ENCODE results near the gene EFCAB6.

Gene EFCAB6

DNA sequence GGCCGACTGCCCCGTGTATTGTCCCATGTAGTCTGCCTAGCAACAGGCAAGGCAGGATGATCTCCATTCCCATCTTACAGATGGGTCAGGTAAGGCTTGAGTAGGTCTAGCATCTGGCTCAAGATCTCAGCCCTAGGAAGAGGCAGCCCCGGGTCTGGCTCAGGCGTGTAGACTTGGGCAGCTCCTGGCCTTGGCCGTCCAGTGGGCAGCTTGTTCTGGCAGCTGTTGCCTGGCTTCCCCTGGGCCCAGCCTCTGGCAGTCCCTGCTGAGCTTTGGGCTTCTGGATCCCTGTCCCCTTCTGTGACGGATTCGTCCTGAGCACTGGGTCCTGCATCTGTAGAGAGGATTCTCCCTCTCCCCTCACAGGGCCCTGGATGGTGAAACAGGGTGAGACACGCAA is 327.9 kb downstream of the EFCAB6 start:
- Histone ChIP-seq H3K4me1 (ENCODE audit: insufficient read depth, low read length, severe bottlenecking) (peaks cover 6% of the 10 kb centered on the region), H3K27ac (ENCODE audit: low read depth, low read length, poor library complexity, severe bottlenecking) (no peak overlapping the region), H4K20me1 (ENCODE audit: insufficient read depth, low read length) (no peaks in the 10 kb centered on the region), H2AFZ (ENCODE audit: low read length) (no peak overlapping the region), H3F3A (ENCODE audit: insufficient read depth, low read length) (no peaks in the 10 kb centered on the region), H3K79me2 (ENCODE audit: insufficient read depth, low read length) (no peaks in the 10 kb centered on the region), H3K4me2 (ENCODE audit: low read length) (no peak overlapping the region), H3K4me3 (ENCODE audit: low read depth, low read length, poor library complexity, severe bottlenecking) (no peak overlapping the region), H3K36me3 (ENCODE audit: insufficient read depth, low read length) (no peaks in the 10 kb centered on the region), H3K9ac (ENCODE audit: low read length) (no peak overlapping the region), H3K27me3 (ENCODE audit: insufficient read depth, low read length) (peaks cover 11% of the 10 kb centered on the region), H3K9me2 (ENCODE audit: low read depth, low read length) (no peaks in the 10 kb centered on the region), H3K9me3 (ENCODE audit: low read length) (no peaks in the 10 kb centered on the region)
- no peak for TF ChIP-seq EZH2 (IDR thresholded peaks at IDR 0.05; ENCODE audit: borderline replicate concordance, low read length)
- TF ChIP-seq, protein P1, sequence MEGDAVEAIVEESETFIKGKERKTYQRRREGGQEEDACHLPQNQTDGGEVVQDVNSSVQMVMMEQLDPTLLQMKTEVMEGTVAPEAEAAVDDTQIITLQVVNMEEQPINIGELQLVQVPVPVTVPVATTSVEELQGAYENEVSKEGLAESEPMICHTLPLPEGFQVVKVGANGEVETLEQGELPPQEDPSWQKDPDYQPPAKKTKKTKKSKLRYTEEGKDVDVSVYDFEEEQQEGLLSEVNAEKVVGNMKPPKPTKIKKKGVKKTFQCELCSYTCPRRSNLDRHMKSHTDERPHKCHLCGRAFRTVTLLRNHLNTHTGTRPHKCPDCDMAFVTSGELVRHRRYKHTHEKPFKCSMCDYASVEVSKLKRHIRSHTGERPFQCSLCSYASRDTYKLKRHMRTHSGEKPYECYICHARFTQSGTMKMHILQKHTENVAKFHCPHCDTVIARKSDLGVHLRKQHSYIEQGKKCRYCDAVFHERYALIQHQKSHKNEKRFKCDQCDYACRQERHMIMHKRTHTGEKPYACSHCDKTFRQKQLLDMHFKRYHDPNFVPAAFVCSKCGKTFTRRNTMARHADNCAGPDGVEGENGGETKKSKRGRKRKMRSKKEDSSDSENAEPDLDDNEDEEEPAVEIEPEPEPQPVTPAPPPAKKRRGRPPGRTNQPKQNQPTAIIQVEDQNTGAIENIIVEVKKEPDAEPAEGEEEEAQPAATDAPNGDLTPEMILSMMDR (IDR thresholded peaks at IDR 0.05; ENCODE audit: low read length) = no peak

DNA sequence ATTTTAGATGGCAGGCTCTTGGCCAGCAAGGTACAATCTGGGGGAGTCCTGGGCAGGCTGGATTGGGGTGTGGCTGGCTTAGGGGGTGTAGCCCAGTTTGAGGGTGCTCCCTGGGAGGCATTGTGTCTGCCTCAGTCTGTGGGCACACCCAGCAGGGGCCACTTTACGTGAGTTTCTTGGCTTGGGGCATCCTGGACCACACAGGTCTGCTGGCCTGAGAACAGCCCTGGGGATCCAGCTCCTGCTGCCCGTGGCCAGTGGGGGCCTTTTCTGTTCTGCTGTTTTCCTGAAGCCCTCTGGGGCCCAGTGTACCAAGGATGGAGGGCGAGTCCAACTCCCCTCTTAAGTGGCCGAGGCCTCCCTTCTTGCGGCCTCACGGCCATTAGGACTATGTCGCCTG is 328.4 kb downstream of the EFCAB6 start:
- Histone ChIP-seq H3K4me2 (ENCODE audit: low read length) (no peak overlapping the region), H2AFZ (ENCODE audit: low read length) (no peak overlapping the region), H3K27ac (ENCODE audit: low read depth, low read length, poor library complexity, severe bottlenecking) (no peak overlapping the region), H4K20me1 (ENCODE audit: insufficient read depth, low read length) (no peaks in the 10 kb centered on the region), H3K36me3 (ENCODE audit: insufficient read depth, low read length) (no peaks in the 10 kb centered on the region), H3K9ac (ENCODE audit: low read length) (no peak overlapping the region), H3F3A (ENCODE audit: insufficient read depth, low read length) (no peaks in the 10 kb centered on the region), H3K4me3 (ENCODE audit: low read depth, low read length, poor library complexity, severe bottlenecking) (no peak overlapping the region), H3K9me2 (ENCODE audit: low read depth, low read length) (no peaks in the 10 kb centered on the region), H3K79me2 (ENCODE audit: insufficient read depth, low read length) (no peaks in the 10 kb centered on the region), H3K4me1 (ENCODE audit: insufficient read depth, low read length, severe bottlenecking) (peaks cover 6% of the 10 kb centered on the region), H3K27me3 (ENCODE audit: insufficient read depth, low read length) (peaks cover 11% of the 10 kb centered on the region), H3K9me3 (ENCODE audit: low read length) (no peaks in the 10 kb centered on the region)
- TF ChIP-seq EZH2 (IDR thresholded peaks at IDR 0.05; ENCODE audit: borderline replicate concordance, low read length) = no peak
- TF ChIP-seq, protein P1 (IDR thresholded peaks at IDR 0.05; ENCODE audit: low read length) = no peak

DNA sequence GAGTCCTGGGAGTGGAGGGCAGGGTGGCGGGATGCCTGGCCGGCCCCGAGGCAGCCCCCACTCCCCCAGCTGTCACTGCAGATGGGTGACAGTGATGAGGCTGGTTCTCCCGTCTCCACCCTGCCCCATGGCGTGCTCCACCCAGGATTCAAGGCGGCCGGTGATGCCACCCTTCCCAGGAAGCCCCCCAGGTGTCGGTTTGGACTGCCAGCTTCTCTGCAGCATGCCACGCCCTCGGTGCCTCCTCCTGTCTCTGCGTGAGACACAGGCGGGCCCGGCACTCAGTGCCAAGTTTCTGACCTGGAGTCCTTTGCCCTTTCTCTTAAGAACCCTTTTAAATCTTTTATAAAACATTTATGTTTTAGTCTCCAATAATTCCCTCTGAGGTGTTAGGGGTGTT is 328.8 kb downstream of the EFCAB6 start:
- no peak overlapping the region for H2AFZ ChIP-seq (ENCODE audit: low read length)
- H3K4me1 ChIP-seq (ENCODE audit: insufficient read depth, low read length, severe bottlenecking) = peaks cover 6% of the 10 kb centered on the region
- no peaks in the 10 kb centered on the region for H3K9me3 ChIP-seq (ENCODE audit: low read length)
- H3K79me2 ChIP-seq (ENCODE audit: insufficient read depth, low read length) = no peaks in the 10 kb centered on the region
- H4K20me1 ChIP-seq (ENCODE audit: insufficient read depth, low read length) = no peaks in the 10 kb centered on the region
- no peaks in the 10 kb centered on the region for H3F3A ChIP-seq (ENCODE audit: insufficient read depth, low read length)
- no peaks in the 10 kb centered on the region for H3K36me3 ChIP-seq (ENCODE audit: insufficient read depth, low read length)
- no peak for TF ChIP-seq EZH2 (IDR thresholded peaks at IDR 0.05; ENCODE audit: borderline replicate concordance, low read length)
- TF ChIP-seq, protein P1 (IDR thresholded peaks at IDR 0.05; ENCODE audit: low read length) = no peak
- H3K4me3 ChIP-seq (ENCODE audit: low read depth, low read length, poor library complexity, severe bottlenecking) = no peak overlapping the region
- no peaks in the 10 kb centered on the region for H3K9me2 ChIP-seq (ENCODE audit: low read depth, low read length)
- H3K27me3 ChIP-seq (ENCODE audit: insufficient read depth, low read length) = peaks cover 11% of the 10 kb centered on the region
- no peak overlapping the region for H3K4me2 ChIP-seq (ENCODE audit: low read length)
- no peak overlapping the region for H3K9ac ChIP-seq (ENCODE audit: low read length)
- no peak overlapping the region for H3K27ac ChIP-seq (ENCODE audit: low read depth, low read length, poor library complexity, severe bottlenecking)
